GM21515 (cell line): Measurements from ENCODE around the gene MAB21L4.

Experiments used
- ATAC-seq: cut with Tn5 transposase; IDR thresholded peaks from one replicate; pipeline ENCODE4 v1.9.1; 2021; ENCODE audit not compliant: unreplicated experiment

MAB21L4 gene

DNA sequence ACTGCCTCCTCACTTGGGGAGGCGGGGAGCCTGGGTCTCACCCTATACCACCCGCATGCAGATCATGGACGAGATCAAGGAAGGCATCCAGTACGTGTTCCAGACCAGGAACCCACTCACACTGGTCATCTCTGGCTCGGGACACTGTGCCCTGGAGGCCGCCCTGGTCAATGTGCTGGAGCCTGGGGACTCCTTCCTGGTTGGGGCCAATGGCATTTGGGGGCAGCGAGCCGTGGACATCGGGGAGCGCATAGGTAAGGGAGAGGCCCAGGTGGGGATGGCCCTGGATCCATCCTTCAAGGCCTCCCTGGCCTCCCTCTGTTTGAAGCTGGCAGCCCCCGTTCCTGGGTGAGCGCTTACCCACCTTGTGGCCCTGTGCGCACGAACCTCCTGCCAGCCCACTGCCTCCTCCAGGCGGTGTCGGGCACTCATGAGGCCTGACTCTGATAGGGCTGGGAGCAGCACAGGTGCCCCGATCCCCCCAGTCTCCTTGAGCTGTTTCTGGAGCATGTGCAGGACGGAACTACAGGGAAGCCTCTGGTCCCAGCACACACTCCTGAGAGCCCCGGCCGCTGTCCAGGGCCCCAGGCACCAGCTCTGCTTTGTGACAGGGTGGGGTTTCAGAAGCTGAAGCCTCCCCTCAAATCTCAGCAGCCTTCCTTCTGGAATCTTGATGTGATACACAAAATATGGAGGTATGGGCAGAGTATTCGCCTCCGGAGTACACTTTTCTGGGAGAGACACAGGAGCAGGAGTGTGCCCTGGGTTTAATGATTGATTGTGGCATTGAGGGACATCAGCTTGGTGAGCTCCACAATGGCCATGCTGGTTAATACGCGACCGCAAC lies 26.6 kb downstream of the MAB21L4 start:
- no peak for ATAC-seq

DNA sequence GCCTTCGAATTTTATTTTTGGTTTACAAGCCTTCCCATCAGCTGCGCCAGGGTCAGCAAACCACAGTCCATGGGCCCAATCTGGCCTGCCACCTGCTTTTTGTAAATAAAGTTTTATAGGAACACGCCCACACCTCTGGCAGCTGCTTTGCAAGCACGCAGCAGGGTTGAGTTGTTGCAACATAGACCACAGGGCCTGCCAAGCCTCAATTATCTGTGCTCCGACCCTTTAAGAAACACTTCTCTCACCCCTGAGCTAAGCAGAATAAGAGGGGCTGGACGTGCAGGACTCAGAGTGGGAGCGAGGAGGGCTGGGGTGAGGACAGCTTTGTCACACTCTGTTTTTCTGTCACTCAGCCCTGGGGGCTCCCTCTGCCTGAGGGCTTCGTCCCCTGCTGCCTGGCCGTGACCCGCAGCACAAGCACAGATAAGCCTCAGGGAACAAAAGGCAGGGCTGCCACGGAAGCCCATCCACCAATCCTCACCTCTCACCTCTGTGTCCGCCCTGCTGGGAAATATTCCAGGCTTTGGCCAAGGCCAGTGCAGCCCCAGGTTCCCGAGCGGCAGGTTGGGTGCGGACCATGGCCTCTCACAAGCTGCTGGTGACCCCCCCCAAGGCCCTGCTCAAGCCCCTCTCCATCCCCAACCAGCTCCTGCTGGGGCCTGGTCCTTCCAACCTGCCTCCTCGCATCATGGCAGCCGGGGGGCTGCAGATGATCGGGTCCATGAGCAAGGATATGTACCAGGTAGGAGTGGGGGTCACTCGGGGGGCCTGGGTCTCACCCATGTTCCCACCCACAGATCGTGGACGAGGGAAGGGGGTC lies 27.5 kb downstream of the MAB21L4 start, which contains the start of gene AGXT:
AGXT (plus strand) TSS at position 539 of the 823 bp plus-strand sequence; CDS start at position 581, 42 bp downstream.
- no peak for ATAC-seq

DNA sequence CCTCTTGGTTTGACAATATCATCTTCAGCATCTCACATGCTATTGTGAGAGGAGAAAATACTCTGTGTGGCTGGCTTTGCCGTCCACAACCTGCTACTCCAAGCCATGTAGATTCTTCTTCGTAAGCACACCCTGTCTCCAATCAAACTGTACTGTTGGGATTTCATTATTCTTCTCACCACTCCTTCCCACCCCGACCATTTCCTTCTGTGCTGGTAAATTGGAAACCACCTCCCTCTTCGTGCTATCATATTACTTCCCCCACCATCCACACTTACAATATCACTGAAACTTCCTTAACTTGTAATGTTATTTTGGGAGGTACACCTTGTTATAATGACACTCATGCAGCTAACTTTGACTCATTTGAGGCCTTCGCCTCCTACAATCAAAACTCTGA lies 30.6 kb downstream of the MAB21L4 start:
- no peak for ATAC-seq

DNA sequence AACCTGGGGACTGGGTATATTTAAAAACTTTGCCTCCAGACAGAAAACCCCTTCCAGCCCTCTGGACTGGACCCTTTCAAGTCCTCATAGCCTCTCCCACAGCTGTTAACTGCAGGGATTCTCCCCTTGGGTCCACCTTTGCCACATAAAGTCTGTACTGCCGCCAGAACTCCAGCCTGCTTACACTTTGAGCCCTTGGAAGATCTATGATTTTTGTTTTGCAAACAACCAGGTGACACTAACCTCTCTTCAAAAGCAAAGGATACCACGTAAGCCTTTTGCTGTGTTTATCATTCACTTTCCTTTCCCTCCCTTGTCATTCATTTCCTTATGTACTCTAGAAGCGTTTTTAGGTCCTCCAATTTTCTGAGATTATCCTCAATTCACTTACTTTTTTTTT lies 31.5 kb downstream of the MAB21L4 start:
- ATAC-seq: no peak

DNA sequence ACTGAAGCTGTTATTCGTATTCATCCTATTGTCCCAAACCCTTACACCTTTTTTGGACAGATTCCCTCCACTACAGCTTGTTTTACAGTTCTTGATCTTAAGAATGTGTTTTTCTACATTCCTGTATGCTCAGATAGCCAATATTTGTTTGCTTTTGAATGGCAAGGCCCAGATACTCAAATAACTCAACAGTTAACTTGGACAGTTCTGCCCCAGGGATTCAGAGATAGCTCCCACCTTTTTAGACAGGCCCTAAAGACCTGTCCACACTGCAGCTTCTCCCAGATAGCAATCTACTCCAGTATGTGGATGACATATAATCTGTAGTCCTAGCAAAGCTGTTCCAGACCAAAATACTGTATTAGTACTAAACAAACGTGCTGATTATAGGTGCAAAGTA lies 34.4 kb downstream of the MAB21L4 start:
- no peak for ATAC-seq

DNA sequence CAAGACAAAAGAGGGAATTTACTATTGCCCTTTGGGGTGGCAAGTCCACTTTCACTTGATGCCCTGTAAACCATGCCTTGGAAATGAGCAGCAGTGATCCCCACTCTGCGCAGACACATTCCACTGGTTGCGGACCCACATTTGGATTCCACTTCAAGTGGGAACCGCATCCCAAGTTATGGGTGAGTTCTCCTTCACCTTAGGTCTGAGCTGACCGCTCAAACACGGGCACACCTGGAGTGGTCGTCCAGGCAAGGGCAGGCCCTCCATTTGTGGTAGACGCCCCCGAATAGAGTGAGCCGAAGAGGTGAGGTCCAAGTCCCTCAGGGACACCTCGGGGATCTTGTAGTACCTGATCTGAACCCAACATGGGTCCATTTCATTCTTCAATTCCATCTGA lies 37.1 kb downstream of the MAB21L4 start:
- ATAC-seq: no peak

DNA sequence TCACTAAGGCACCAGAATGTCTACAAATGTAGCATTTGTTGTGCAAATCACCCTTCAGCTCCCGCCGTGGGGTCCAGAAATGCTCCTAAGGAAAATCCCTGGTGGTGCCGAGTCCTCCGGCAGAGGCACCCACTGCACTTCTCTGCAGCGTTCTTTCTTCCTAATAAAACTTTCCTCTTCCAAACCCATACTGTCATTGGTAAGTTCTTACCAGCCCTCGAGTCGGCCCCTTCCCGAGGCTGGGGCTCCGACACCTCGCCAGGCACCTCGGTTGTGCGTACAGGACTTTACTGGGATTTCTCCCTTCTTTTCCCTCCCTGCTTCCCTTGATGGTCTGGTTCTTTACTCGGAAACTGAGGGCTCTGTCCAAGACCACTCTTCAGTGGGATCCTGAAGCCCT lies 37.6 kb downstream of the MAB21L4 start:
- no peak for ATAC-seq

DNA sequence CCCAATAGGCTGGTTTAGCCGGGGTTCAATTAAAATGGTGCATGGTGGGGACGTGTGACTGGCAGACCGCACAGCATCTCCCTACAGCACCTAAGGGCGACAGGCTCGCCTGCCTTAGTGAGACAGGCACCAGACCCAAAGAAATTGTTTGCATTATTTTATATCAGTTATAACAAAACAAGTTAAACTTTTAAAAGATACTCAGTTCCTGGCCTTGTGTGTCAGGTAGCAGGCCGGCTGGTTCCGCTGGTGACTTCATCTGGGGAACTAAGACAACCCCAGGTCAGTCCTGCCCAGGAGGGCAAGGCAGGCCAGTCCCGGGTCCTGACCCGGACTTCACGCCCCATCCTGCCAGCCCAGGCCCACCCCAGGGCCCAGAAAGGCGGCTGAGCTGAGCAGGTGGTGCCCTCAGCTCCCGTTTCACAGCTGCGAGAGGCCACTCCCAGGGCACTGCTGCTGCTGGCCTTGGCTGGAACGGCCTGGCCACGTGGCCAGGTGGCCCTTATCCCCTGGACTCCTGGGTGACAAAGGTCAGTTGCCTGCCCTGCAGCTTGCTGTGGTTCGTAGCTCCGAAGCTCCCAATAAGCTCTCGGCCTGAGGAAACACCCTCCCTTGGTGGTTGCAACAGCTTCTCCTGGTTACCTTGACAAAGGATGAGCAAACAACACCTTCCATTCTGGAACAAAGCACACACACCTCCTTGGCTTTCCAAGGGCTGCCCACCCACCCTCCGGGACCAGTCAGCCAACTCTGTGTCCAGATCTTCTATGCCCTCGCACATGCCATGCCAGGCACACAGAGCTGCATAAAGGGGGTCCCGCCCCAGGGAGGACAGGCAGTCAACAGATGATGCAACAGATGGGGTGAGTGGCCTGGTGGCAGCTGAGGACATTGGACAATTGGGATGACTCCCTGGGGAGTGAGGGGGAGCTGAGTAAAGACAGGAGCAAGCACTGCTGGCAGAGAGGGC lies 38.6 kb downstream of the MAB21L4 start:
- no peak for ATAC-seq

DNA sequence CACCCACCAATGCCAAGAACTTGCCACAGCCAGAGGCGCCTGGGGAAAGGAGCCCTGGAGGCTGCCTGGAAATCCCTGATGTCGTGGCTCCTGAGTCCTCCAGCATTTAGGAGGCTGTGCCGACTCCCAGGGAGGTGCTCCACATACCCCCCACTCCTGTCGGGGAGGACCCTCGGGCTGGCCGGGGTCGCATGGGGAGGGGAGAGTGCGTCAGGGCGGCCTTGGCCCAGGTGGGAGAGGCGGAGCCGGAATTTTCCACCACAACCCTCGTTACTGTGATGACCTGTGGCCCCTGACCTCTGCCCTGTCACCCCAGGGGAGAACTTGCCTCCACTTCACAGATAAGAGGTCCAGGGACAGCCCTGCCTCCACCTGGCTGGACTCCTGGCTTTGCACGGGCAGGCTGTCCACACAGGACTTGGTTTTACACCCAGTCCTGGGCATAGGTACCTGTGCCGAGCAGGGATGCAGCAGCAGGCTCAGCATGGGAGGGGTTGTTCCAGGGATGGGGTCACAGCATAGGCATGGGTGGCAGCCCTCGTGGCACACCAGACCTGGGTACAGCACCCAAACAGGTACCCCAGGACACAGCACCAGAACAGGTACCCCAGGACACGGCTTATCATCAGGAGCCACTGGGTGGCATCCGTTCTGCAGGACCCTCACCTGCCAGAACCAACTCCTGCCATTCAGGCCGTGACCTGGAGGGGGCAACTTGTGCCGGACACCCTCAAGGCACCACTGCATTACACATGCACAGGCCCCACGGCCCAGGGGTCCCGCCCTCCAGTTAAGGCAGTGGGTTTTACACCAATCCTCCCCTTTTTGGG lies 39.6 kb downstream of the MAB21L4 start:
- ATAC-seq: no peak

DNA sequence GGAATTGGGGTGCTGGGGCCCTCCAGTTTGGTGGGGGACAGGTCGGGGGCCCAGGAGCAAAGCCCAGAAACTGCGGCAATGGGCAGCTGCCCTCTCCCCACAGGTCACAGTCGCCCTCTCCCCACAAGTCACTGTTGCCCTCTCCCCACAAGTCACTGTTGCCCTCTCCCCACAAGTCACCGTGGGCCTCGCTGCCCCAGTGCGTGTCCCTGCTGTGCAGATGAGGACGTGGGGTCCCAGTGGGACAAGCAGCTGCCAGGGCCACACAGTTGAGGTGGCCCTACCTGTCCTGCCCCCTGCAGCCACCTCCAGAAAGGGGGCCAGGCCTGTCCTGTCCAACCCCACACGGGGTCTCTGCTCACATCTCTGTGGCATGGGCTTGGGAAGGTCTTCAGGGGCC lies 40.3 kb downstream of the MAB21L4 start:
- ATAC-seq: no peak

DNA sequence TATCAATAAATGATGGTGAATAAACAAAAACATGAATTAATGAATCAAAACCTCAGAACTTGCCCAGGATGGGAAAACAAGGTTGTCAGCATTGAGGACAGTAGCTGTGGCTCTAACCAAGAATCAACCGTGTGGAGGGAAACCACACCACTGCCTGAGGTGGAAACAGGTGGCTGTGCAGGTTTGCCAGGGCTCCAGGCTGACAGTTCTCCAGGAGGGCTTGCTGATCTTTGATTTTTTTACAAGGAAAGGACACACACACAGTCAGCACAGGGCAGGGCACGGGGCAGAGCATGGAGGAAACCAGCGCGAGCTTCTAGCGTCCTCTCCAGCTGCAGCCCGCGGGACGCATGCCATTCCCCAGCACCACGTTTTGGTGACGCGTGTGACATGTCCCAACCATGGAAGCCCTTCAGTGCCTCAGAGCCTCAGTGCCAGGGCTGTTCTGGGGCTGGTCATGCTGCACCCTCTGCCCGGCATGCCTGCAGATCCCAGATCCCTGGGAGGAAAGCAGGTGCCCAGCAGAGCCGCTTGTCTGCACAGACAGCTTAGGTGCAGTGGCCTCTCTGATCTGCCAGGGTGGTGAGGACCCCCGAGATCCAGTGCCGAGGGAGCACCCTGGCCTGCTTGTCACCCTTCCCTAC lies 43.2 kb downstream of the MAB21L4 start:
- no peak for ATAC-seq

DNA sequence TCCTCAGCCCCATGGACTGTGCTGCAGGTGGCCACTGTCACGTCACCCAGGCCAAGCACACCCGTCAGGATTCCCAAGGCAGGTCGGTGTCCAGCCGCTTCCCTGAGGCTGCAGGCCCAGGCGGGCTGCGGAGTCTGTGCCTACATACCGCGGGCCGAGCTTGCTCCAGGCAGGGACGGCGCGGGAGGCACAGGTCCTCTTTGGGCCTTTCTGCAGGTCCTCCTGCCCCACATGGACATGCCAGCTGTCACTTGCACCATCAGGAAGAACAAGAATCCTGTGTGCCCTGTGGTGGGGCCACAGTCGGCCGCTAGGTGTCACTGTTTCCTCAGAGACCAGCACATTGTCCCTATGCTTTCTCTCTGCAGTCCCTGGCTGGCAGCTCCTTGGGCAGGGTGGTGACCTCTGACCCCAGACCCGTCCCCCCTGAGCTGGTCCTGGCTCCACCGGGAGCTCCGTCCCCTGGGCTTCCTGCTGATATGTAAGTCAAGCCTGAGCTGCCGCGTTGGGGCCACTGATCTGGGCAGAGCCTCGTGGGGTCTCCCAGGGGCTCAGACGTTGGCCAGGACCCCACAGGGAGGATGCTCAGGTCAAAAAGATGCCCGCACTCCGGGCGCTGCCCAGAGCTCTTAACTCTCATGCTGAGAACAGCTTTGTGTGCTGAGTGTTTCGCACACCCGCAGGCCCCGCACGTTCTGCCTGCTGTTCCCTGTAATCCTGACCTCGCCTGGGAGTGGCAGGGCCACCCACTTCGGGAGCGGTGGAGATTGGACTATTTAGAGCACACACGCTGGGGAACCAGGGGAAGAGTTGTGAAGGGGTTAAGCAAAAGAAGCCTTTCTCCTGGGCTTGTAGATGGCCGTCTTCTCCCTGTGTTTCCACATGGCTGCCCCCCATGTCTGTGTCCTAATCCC lies 44.6 kb downstream of the MAB21L4 start:
- no peak for ATAC-seq

DNA sequence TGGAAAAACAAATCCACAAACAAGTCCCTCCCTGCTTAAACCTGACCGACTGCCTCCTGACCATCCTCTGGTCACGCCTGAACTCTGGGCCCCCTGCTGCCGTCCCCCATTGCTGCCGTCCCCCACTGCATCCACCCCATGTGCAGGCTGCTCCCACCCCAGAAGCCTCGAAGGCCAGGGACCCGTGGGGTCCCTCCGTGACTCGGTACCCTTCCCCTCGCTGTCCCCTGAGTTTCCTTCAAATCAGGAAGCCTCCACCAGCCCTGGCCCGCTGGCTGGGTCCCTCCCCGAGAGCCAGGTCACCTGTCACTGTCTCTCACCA lies 45.2 kb downstream of the MAB21L4 start:
- ATAC-seq: no peak

DNA sequence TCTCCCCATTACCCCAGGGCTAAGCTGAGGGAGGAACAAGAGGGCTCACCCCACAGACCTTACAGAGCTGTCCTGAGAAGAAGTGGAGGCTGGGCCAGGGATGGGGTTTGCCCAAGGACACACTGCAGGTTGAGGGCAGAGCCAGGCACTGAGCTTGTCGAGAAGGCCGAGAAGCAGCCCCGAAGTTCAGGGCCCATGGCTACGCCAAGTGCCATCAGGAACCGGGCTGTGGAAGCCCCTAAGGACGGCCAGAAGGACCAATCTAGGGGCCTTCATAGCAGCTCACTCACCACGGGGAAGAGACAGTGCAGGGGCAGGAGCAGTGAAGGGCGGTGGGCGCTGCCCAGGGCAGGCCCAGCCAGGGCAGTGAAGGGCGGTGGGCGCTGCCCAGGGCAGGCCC lies 45.9 kb downstream of the MAB21L4 start:
- no peak for ATAC-seq

DNA sequence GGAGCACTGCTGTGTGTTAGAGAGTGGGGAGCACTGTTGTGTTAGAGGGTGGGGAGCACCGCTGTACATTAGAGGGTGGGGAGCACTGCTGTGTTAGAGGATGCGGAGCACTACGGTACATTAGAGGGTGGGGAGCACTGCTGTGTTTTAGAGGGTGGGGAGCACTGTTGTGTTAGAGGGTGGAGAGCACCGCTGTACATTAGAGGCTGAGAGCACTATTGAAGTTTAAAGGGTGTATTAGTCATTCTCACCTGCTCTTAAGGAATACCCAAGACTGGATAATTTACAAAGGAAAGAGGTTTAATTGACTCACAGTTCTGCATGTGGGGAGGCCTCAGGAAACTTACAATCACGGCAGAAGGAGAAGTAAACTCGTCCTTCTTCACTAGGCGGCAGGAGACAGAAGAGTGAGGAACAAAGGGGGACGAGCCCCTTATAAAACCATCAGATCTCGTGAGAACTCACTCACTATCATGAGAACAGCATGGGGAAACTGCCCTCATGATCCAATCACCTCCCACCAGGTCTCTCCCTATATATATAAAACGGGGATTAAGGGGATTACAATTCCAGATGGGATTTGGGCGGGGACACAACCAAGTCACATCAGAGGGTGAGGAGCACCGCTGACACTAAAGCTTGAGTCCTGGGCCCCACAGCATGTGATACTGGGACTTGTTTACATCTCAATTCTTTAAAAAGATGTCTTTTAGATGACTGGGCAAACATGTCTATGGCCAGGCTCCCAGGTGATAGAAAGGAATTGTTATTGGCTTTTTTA lies 46.9 kb downstream of the MAB21L4 start:
- no peak for ATAC-seq

DNA sequence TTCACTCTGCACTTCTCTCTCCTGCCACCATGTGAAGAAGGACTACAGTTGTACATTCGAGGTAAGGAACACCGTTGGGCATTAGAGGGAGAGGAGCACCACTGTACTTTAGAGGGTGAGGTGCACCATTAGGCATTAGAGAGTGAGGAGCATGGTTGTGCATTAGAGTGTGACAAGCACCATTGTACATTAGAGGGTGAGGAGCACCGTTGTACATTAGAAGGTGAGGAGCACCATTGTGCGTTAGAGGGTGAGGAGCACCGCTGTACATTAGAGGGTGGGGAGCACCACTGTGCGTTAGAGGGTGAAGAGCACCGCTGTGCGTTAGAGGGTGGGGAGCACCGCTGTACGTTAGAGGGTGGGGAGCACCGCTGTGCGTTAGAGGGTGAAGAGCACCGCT lies 48.1 kb downstream of the MAB21L4 start:
- ATAC-seq: no peak

DNA sequence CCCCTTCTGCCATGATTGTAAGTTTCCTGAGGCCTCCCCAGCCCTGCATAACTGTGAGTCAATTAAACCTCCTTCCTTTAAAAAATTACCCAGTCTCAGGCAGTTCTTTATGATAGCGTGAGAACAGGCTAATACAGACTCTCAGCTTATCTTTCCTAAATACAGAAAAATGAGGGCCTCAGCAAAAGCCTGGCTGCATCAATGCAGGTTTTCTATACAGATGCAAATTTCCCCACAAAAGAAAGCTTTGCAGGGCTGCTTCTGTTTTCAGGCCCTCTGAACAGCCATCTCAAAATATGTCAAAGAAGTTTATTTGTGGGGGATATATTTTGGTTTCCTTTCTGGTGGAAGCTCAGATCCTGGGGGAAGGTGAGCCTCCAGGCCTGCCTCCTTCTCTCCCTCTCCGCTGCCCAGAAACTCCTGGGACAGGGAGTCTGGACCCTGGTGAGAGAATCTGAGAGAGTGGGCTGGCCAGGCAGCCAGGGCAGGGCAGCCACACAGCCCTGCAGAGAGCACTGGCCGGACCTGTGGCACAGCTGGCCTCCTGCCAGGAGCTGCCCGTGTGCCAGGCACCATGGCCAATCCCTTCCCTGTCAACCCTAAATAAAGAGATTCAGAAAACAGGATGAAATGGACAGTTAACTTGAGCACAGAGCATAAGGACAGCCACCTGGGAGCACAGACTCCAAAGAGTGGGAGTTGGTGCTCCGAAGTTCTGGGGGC lies 48.9 kb downstream of the MAB21L4 start:
- ATAC-seq: no peak
